GM13976 (cell line): ENCODE data around the gene AFDN.

ENCODE experiments used
- DNase-seq: peaks from one replicate; pipeline ENCODE4 v3.0.0; 2012; ENCODE audit warnings: low spot score
- in situ Hi-C: fragments of 300-500 bp; cut with MboI; formaldehyde crosslinking; loops from one replicate; pipeline ENCODE4 v1.12.0; 2022; ENCODE audit warnings: low sequenced_read_pairs, mixed read lengths, inconsistent platforms; ENCODE audit not compliant: unreplicated experiment
- TF ChIP-seq, protein P1 (sequence below): IDR thresholded peaks from 2 replicates; pipeline ENCODE4 v1.5.1; 2012; ENCODE audit warnings: borderline replicate concordance, mild to moderate bottlenecking; ENCODE audit not compliant: insufficient read depth; ENCODE audit errors: extremely low read depth, missing control alignments, control extremely low read depth

Gene AFDN

DNA sequence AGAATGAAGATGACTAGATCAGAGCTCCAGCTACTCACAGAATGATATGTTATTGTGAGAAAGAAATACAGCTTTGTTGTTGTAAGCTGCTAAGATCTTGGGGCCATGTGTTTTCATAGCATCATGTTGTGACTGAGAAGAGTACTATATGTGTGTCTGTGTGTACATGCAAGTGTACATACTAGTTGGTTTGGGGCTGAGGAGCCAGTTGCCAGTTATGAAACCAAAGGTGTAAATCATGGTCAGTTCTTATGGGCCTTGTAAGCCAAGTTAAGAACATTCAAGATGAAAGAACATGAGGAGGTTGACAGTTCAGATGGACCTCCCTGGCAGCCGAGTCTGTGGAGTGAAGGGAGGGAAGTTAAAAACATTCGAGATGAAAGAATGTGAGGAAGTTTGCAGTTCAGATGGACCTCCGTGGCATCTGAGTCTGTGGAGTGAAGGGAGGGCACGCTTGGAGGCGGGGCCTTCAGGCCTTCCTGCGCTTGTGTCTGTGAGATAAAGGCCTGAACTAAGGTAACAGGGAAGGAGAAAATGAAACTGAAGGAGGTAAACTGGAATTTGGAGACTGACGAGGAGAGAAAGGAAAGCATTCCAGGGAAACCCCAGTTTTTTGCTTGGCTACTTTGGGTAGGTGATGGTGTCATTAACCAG, 13.9 kb downstream of the AFDN start:
- in situ Hi-C loops = no loop called here
- DNase-seq = no peak
- TF ChIP-seq, protein P1, sequence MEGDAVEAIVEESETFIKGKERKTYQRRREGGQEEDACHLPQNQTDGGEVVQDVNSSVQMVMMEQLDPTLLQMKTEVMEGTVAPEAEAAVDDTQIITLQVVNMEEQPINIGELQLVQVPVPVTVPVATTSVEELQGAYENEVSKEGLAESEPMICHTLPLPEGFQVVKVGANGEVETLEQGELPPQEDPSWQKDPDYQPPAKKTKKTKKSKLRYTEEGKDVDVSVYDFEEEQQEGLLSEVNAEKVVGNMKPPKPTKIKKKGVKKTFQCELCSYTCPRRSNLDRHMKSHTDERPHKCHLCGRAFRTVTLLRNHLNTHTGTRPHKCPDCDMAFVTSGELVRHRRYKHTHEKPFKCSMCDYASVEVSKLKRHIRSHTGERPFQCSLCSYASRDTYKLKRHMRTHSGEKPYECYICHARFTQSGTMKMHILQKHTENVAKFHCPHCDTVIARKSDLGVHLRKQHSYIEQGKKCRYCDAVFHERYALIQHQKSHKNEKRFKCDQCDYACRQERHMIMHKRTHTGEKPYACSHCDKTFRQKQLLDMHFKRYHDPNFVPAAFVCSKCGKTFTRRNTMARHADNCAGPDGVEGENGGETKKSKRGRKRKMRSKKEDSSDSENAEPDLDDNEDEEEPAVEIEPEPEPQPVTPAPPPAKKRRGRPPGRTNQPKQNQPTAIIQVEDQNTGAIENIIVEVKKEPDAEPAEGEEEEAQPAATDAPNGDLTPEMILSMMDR = no peak

DNA sequence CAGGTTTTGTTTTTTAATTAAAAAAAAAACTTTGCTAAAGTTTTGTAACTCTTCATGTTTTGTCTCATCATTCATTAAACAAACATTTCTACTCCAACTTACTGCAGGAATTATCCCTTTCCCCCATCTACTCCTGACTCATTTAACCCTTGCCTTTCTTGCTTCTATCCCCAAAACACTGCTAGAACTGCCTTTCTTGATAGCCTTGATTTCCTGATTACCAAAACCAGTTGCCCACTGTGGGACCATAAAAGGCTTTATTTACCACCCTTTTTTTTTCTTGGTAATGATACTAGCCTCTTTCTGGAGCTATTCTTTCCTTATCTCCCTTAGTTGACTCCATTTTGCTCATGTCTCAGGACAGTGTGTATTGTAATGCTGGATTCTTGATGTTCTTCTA, 15.3 kb downstream of the AFDN start:
- DNase-seq = no peak
- TF ChIP-seq, protein P1 = no peak
- in situ Hi-C loops = no loop called here

- in situ Hi-C loops = no loop called here
- TF ChIP-seq, protein P1 = no peak
- no peak for DNase-seq
Measured at GRCh38 chr6:167842457-167842856, 15.7 kb downstream of the AFDN start.

DNA sequence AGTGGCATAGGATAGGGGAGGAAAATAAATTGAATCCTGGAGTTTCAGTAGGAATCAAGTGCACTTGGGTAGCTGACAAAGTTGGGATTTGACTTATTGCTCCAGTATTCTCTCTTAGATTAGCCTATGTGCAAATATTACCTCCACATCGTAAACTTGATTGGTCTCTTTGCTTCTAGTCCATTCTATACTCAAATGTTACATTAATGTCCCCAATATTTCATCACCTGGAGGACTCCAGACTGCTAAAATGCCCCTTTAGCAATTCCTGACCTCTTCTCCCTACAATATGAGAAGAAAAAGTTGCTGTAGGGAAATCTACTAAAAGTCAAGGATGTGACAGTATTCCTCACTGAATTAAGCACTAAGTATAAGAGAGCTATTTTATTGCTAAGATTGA, 16.3 kb downstream of the AFDN start:
- in situ Hi-C loops = no loop called here
- DNase-seq = no peak
- TF ChIP-seq, protein P1 = no peak

GRCh38 chr6:167845856-167846255, 19.1 kb downstream of the AFDN start:
- no peak for DNase-seq
- in situ Hi-C loops = no loop called here
- TF ChIP-seq, protein P1 = no peak

DNA sequence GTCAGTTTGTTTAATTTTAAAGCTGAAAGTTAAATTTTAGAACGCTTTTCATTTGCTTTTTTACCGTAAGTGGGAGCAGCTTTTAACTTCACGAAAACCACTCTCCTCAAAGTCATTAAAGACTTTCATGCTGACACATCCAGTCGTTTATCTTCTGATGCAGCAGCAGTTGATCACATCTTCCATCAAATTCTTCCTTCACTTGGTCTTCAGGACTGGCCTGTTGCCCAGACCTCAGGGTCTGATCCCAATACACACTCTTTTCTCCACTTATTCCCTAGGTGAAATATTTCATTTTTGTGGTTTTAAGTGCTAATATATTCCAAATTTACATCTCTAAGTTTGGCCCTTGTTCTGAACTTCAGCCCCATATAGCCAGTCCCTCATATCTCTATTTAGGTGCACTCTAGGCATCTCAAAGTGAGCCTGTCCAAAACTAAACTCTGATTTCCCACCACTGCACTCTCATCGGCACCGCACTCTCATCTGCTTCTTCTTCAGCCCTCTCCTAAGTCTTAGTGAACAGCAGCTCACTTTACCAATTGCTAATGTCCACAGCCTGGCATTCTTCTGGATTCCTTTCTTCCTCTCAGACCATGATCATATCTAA, 20.4 kb downstream of the AFDN start:
- TF ChIP-seq, protein P1 = no peak
- in situ Hi-C loops = no loop called here
- no peak for DNase-seq
